ACHN (cell line): Measurements from ENCODE around the gene KCMF1.

ENCODE experiments used
- DNase-seq: peaks from one replicate; pipeline ENCODE4 v3.0.0-alpha.2; 2015
- in situ Hi-C: cut with HindIII; loops from 2 replicates; pipeline ENCODE4 v1.10.0; 2017; ENCODE audit warnings: low sequenced_read_pairs, low pct_ligation_motif_present, low pct_unique_long_range_greater_than_20kb

Gene KCMF1

GRCh38 chr2:84970210-84970867 lies 622 bp upstream of the KCMF1 start:
- in situ Hi-C loops = no loop called here
- DNase-seq = peak; percentile 68

GRCh38 chr2:84971510-84972206 lies 697 bp downstream of the KCMF1 start:
- in situ Hi-C loops = no loop called here
- DNase-seq = peak; percentile 43

GRCh38 chr2:84972207-84972783 lies 1.3 kb downstream of the KCMF1 start:
- in situ Hi-C loops = no loop called here
- DNase-seq = no peak

GRCh38 chr2:84972932-84973331 lies 2.0 kb downstream of the KCMF1 start:
- in situ Hi-C loops = no loop called here
- DNase-seq = no peak

- DNase-seq = no peak
- in situ Hi-C loops = no loop called here
These were observed 9.5 kb downstream of the KCMF1 start for GRCh38 chr2:84980263-84980983.

GRCh38 chr2:84986018-84986417 lies 15.1 kb downstream of the KCMF1 start:
- no peak for DNase-seq
- in situ Hi-C loops = no loop called here

GRCh38 chr2:84989422-84989821 lies 18.5 kb downstream of the KCMF1 start:
- in situ Hi-C loops = no loop called here
- no peak for DNase-seq

GRCh38 chr2:84989927-84990326 lies 19.0 kb downstream of the KCMF1 start:
- in situ Hi-C loops = no loop called here
- DNase-seq = no peak

GRCh38 chr2:84991404-84992160 lies 20.6 kb downstream of the KCMF1 start:
- no peak for DNase-seq
- in situ Hi-C loops = no loop called here

GRCh38 chr2:84995826-84996225 lies 24.9 kb downstream of the KCMF1 start:
- DNase-seq = no peak
- in situ Hi-C loops = no loop called here

GRCh38 chr2:84996909-84997308 lies 25.9 kb downstream of the KCMF1 start:
- in situ Hi-C loops = no loop called here
- no peak for DNase-seq

- in situ Hi-C loops = no loop called here
- no peak for DNase-seq
These were observed 28.6 kb downstream of the KCMF1 start for GRCh38 chr2:84999553-84999955.

- in situ Hi-C loops = no loop called here
- no peak for DNase-seq
These were observed 30.6 kb downstream of the KCMF1 start for GRCh38 chr2:85001595-85001994.

- in situ Hi-C loops = no loop called here
- DNase-seq = no peak
These were observed 31.6 kb downstream of the KCMF1 start for GRCh38 chr2:85002534-85002933.

GRCh38 chr2:85008252-85008651 lies 37.3 kb downstream of the KCMF1 start:
- in situ Hi-C loops = no loop called here
- no peak for DNase-seq

- DNase-seq = no peak
- in situ Hi-C loops = no loop called here
These were observed 38.2 kb downstream of the KCMF1 start for GRCh38 chr2:85009019-85009618.

GRCh38 chr2:85010404-85010803 lies 39.4 kb downstream of the KCMF1 start:
- no peak for DNase-seq
- in situ Hi-C loops = no loop called here

GRCh38 chr2:85011098-85011497 lies 40.1 kb downstream of the KCMF1 start:
- in situ Hi-C loops = no loop called here
- DNase-seq = no peak
